ENCODE results near the gene FOXN3.
"Not testable (repeated sequence)": the region's sequence is repeated elsewhere in the genome, so short reads cannot be mapped to it uniquely, and the experiment has no call there.

The FOXN3 gene

DNA sequence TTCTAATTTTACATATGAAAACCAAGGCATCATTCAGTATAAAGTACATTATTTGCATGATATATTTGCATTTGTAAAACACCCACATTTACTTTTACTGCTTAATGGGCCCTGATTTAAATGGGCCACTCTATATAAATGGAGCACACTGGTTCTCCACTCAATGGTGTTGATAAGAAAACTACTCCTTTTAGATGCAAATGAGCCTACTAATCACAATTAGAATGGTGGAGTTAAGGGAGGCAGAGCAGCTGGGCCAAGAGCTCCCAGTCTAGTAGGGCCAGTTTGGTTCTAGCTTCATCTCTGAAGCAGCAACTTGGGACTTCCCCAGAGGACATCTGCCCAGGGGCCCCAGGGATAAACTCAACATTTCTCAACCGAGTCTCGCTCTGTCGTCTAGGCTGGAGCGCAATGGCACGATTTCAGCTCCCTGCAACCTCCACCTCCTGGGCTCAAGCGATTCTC, 120.7 kb downstream of the FOXN3 start:
- no peak for DNase-seq

GRCh38 chr14:89294872-89295271, 122.2 kb downstream of the FOXN3 start:
- no peak for DNase-seq

DNA sequence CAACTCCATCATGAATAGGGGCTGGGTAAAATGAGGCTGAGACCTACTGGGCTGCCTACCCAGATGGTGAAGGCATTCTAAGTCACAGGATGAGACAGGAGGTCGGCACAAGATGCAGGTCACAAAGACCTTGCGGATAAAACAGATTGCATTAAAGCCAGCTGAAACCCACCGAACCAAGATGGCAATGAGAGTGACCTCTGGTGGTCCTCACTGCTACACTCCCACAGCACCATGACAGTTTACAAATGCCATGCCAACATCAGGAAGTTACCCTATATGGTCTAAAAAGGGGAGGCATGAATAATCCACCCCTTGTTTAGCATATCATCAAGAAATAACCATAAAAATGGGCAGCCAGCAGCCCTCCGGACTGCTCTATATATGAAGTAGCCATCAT, 122.6 kb downstream of the FOXN3 start:
- DNase-seq, result not testable (repeated sequence)

GRCh38 chr14:89294060-89294459, 123.0 kb downstream of the FOXN3 start:
- no peak for DNase-seq

DNA sequence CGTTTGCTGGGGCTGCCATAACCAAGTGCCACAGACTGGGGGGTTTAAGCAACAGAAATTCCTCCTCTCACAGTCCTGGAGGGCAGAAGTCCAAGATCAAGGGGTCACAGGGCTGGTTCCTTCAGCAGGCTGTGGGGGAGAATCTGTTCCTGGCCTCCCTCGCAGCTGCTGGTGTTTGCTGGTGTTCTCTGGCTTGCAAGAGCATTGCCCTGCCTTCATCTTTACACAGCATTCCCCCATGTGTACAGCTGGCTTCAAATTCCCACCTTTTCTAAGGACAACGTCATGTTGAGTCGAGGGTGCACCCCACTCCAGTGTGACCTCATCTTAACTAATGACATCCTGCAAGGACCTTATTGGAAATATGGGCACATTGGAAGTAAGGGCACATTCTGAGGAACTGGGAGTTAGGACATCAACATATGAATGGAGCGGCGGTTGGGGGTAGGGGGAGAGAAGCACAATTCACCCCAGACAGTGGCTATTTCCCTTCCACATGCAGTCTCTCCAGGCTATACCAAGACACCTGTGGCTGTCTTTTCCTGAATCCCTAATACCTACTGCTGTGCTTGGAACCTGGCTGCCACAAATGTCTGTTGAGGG, 123.6 kb downstream of the FOXN3 start:
- no peak for DNase-seq

DNA sequence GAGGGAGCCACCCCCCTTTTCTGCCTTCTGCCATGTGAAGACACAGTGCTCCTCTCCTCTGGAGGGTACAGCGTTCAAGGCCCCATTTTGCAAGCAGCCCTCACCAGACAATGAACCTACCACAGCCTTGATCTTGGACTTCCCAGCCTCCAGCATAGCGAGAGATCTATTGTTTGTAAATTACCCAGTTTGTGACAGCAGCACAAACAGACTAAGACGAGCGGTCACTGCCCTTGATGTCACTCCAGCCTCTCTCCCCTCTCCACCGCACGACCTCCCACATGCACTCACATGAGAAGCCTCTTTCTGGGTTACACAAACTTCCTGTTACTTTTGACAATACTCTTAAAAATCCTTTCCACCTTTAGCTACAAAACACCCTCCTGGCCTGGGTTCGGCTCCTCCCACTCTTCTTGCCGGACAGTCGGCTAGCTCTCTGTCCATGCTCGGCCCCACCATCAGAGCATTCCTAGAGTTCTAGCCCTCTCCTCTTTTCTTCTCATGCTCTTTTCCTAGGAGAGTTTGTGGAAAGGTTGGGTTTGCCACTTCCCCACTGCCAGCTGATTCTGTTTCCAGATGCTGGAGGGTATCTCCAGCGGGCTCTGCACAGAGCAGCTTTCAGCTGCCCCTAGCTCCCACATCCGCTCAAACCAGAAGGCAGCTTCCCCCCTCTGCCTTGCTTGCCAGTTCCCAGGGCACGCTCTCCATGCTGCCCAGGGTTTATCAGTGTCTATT, 124.3 kb downstream of the FOXN3 start:
- no peak for DNase-seq

GRCh38 chr14:89291351-89291940, 125.6 kb downstream of the FOXN3 start:
- DNase-seq, result no peak

- DNase-seq, result no peak
These were observed 126.2 kb downstream of the FOXN3 start for GRCh38 chr14:89290813-89291212.

DNA sequence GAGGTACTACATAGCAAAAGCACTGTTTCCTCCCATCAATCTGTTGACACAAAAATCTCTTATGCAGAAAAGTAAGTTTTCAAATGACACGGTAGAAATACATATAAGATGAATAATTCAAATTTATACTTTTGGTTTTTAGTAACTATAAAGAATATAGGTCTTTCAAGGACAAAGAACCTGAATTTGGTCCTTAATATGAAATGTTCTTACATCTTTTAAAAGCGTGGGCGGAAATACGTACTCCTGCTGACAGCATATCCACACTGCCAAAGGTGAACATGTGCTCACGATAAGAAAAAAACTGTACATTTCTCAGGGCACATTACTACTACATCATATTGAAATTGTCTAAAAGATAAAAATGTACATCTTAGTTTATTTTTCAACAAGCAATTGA, 127.6 kb downstream of the FOXN3 start:
- no peak for DNase-seq

- DNase-seq, result no peak
These were observed 128.9 kb downstream of the FOXN3 start for GRCh38 chr14:89288114-89288513.

- DNase-seq, result no peak
These were observed 132.5 kb downstream of the FOXN3 start for GRCh38 chr14:89284333-89285058.

DNA sequence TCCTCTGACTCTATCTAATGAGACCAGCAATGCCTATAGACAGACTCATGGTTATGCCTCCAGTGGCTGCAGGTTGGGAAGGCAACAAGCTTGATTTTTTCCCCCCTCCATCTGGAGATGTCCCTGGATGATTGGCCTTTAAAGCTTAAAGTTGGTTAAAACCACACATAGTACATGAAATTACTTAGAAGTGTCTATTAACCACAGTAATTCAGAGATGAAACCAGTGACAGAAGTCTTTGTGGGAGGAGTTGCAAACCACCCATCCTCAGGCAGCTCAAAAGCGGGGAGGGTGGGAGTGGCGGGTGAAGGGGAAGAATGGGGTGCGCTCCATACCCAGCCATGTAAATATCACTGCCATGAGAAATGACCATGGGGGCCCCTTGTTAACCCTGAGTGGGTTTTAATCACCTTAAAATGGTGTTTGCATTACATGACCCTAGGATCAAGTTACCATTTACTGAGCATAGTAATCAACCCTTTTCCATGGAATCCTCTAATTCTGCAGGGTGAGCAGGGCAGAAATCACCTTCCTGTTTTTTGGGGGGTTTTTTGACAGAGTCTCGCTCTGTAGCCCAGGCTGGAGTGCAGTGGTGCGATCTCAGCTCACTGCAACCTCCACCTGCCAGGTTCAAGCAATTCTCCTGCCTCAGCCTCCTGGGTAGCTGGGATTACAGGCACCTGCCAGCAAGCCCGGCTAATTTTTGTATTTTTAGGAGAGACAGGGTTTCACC, 133.5 kb downstream of the FOXN3 start:
- DNase-seq, result no peak

DNA sequence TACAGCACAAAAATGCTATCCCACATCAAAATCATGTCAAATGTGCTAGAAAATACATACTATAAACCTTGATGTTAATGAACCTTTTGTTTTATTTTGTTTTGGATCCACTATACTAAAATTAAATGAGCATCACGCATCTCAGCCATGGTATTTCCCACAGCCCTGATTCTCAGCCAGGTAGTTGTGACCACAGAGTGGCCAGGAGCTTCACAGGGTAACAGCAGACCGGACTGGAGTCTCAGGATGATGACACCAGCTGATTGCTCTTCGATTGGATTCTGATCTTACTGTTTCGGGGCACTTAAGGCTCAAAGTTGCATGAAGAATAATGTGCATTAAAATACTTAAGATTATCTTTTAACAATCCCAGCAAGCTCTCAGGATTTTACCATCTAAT, 134.8 kb downstream of the FOXN3 start:
- no peak for DNase-seq

GRCh38 chr14:89280600-89280999, 136.4 kb downstream of the FOXN3 start:
- no peak for DNase-seq

GRCh38 chr14:89279649-89280232, 137.3 kb downstream of the FOXN3 start:
- no peak for DNase-seq

- DNase-seq, result no peak
These were observed 139.8 kb downstream of the FOXN3 start for GRCh38 chr14:89277203-89277602.

- DNase-seq, result peak in 1 of 2 donors; percentile 22
These were observed 140.5 kb downstream of the FOXN3 start for GRCh38 chr14:89276424-89276975.

GRCh38 chr14:89270439-89271227, 146.4 kb downstream of the FOXN3 start:
- no peak for DNase-seq

DNA sequence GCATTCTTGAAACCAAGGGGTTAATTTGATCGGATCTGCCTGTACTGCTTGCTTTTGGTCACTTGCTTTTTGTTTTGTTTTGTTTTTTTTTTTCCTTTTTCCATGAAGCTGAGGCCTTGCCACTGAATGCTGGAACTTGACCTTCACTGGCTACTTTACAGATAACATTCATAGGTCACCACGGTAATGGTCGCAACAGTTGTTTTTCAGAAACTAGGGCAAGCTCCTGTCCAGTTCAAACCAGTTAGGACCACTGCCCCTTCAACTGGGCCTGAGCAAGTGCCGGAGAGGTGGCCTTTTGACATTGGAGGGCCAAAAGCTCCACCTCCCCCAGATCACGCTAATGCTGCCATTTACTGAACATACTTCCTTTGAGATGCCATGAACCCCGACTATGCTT, 147.6 kb downstream of the FOXN3 start:
- DNase-seq, result no peak

- no peak for DNase-seq
These were observed 148.5 kb downstream of the FOXN3 start for GRCh38 chr14:89268514-89268913.

DNA sequence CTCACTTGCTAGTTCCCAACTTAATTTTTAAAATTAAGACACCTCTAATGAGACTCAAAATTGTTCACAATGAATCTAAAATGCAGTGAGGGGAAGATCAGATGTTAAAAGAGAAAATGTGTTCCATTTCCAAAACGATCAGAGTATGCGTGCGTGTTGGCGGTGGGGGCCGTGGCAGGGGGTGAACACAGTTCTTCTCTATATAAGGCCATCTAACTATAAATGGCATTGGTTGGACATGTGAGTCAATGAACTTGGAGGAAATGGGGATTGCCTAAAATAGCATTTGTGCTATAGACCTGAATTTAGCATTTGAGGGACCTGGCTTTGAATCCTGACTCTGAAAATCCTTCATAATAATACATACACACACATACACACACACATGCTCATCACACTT, 149.4 kb downstream of the FOXN3 start:
- DNase-seq, result no peak

All from activated CD4-positive, alpha-beta T cell treated with anti-CD3 and anti-CD28 coated beads for 4 hours (primary cell).